HCT116 (cell line): Measurements from ENCODE around the gene CCDC40. TPM values are rescaled to one million over a fixed set of nuclear protein-coding genes. Genes with fewer than 3 reads are reported as not detected.

Source experiments
- ATAC-seq: fragments of 200-7000 bp; cut with Tn5 transposase; 2 replicates; pipeline ENCODE4 v1.9.1; 2020; ENCODE audit warnings: mild to moderate bottlenecking, moderate library complexity
- BruUV-seq: library from RNA; stranded (reverse); fragments of 400-500 nt; replicated peaks from 2 replicates; lab custom pipeline; 2021; lab: Mats Ljungman, UMichigan
- CTCF ChIA-PET: fragments of 300-600 bp; sonication (Branson Sonifier 250); formaldehyde crosslinking; loops from one replicate; lab custom pipeline; 2021; ENCODE audit warnings: antibody characterized with exemption; lab: Charles Lee
- POLR2A ChIA-PET: fragments of 300-600, 350-600 bp; sonication (Branson Sonifier 250); formaldehyde crosslinking; loops from one replicate; lab custom pipeline; 2021; ENCODE audit warnings: antibody characterized with exemption; lab: Charles Lee
- RAD21 ChIA-PET, 2 experiments: fragments of 300-600 bp; sonication (Branson Sonifier 250); formaldehyde crosslinking; loops; one replicate each; lab custom pipeline; 2023; ENCODE audit warnings: low total read pairs in 2 of 2; ENCODE audit not compliant: uncharacterized antibody in 2 of 2, unreplicated experiment in 2 of 2, low non-redundant PET in 1 of 2; lab: Charles Lee
- DNase-seq: peaks from one replicate; pipeline ENCODE4 v3.0.0-alpha.2; 2010; ENCODE audit warnings: low read depth, low spot score
- H2AFZ ChIP-seq: fragments of 200-600 bp; shearing (Covaris generic), sonication (generic); 2 replicates; pipeline ENCODE4 v1.6.1; 2017; ENCODE audit warnings: low read depth, mixed run types, mixed read lengths, antibody characterized with exemption, low read length; ENCODE audit not compliant: poor library complexity, severe bottlenecking
- H3K27ac ChIP-seq: 2 replicates; pipeline ENCODE4 v1.5.1; 2012; ENCODE audit warnings: low read depth, low read length
- H3K27me3 ChIP-seq: fragments of 200-600 bp; sonication (generic); 2 replicates; pipeline ENCODE4 v1.6.1; 2016; ENCODE audit warnings: mixed run types, low read length, mixed read lengths; ENCODE audit not compliant: insufficient read depth
- H3K36me3 ChIP-seq, 2 experiments: fragments of 200-500 bp in 1 of 2; fragments of 200-600 bp in 1 of 2; sonication (Bioruptor generic) in 1 of 2; sonication (generic) in 1 of 2; 2 replicates each; pipeline versions ENCODE4 v1.5.1 to v1.6.1; 2014 to 2016; ENCODE audit warnings: low read length in 2 of 2, inconsistent platforms in 1 of 2, mixed read lengths in 1 of 2, mixed run types in 1 of 2; ENCODE audit not compliant: insufficient read depth in 2 of 2, control insufficient read depth in 1 of 2
- H3K4me1 ChIP-seq, 2 experiments: fragments of 200-600 bp in 1 of 2; sonication (generic) in 1 of 2; 2 replicates each; pipeline versions ENCODE4 v1.5.1 to v1.6.1; 2012 to 2017; ENCODE audit warnings: low read length in 2 of 2, inconsistent platforms in 1 of 2, mild to moderate bottlenecking in 1 of 2, mixed read lengths in 1 of 2, mixed run types in 1 of 2, moderate library complexity in 1 of 2; ENCODE audit not compliant: insufficient read depth in 2 of 2, control insufficient read depth in 1 of 2
- H3K4me2 ChIP-seq: fragments of 200-600 bp; sonication (generic); 2 replicates; pipeline ENCODE4 v1.6.1; 2017; ENCODE audit warnings: mixed run types, low read length, mixed read lengths
- H3K4me3 ChIP-seq, 2 experiments: fragments of 200-600 bp in 1 of 2; sonication (generic) in 1 of 2; replicated peaks in 1 of 2; 2 replicates each; pipeline ENCODE4 v1.5.1; 2011 to 2016; ENCODE audit warnings: low read length in 2 of 2, control low read depth in 1 of 2, low read depth in 1 of 2, mild to moderate bottlenecking in 1 of 2, mixed read lengths in 1 of 2, mixed run types in 1 of 2
- H3K79me2 ChIP-seq: fragments of 200-600 bp; sonication (generic); 2 replicates; pipeline ENCODE4 v1.6.1; 2017; ENCODE audit warnings: mild to moderate bottlenecking, mixed run types, low read length, moderate library complexity, mixed read lengths; ENCODE audit not compliant: insufficient read depth
- H3K9ac ChIP-seq: fragments of 200-600 bp; sonication (generic); 2 replicates; pipeline ENCODE4 v1.6.1; 2016; ENCODE audit warnings: low read length, mixed read lengths
- H3K9me2 ChIP-seq: fragments of 200-600 bp; sonication (generic), shearing (Covaris generic); 2 replicates; pipeline ENCODE4 v1.6.1; 2017; ENCODE audit warnings: mixed run types, mild to moderate bottlenecking, moderate library complexity; ENCODE audit not compliant: insufficient read depth
- H3K9me3 ChIP-seq, 2 experiments: fragments of 200-500 bp in 1 of 2; fragments of 200-600 bp in 1 of 2; sonication (Bioruptor generic) in 1 of 2; sonication (generic) in 1 of 2; 2 replicates each; pipeline ENCODE4 v1.6.1; 2014 to 2017; ENCODE audit warnings: low read length in 2 of 2, mixed read lengths in 2 of 2, inconsistent platforms in 1 of 2, low read depth in 1 of 2, mild to moderate bottlenecking in 1 of 2, mixed run types in 1 of 2, moderate library complexity in 1 of 2; ENCODE audit not compliant: control insufficient read depth in 1 of 2, insufficient read depth in 1 of 2
- H4K20me1 ChIP-seq: fragments of 200-600 bp; sonication (generic), shearing (Covaris generic); 2 replicates; pipeline ENCODE4 v1.6.1; 2017; ENCODE audit warnings: mixed run types, mild to moderate bottlenecking, moderate library complexity; ENCODE audit not compliant: insufficient read depth
- ATF3 ChIP-seq: IDR thresholded peaks from 2 replicates; pipeline ENCODE4 v1.6.1; 2012
- ELF1 ChIP-seq: IDR thresholded peaks from 2 replicates; pipeline ENCODE4 v1.6.1; 2012; ENCODE audit warnings: low read depth, borderline replicate concordance
- EZH2 ChIP-seq: fragments of 200-600 bp; sonication (generic); IDR thresholded peaks from 2 replicates; pipeline ENCODE4 v1.6.1; 2017; ENCODE audit warnings: antibody characterized with exemption, mixed run types
- REST ChIP-seq: IDR thresholded peaks from 2 replicates; pipeline ENCODE4 v1.6.1; 2012; ENCODE audit warnings: low read depth
- SIN3A ChIP-seq: IDR thresholded peaks from 2 replicates; pipeline ENCODE4 v1.6.1; 2012; ENCODE audit warnings: low read depth
- SP1 ChIP-seq: IDR thresholded peaks from 2 replicates; pipeline ENCODE4 v1.6.1; 2012; ENCODE audit warnings: low read depth
- TCF7L2 ChIP-seq: IDR thresholded peaks from 2 replicates; pipeline ENCODE4 v1.7.0; 2011; ENCODE audit warnings: borderline replicate concordance, inconsistent platforms; ENCODE audit not compliant: insufficient read depth, insufficient read length; ENCODE audit errors: extremely low read depth
- ZFX ChIP-seq: fragments of 450-650 bp; IDR thresholded peaks from 2 replicates; pipeline ENCODE4 v1.6.1; 2017
- ZNF274 ChIP-seq: fragments of 200-500 bp; sonication (Bioruptor generic); IDR thresholded peaks from 2 replicates; pipeline ENCODE4 v1.6.1; 2014; ENCODE audit warnings: mild to moderate bottlenecking, low read depth, low read length, inconsistent platforms
- intact Hi-C: fragments of 100-400 bp; cut with micrococcal nuclease; formaldehyde crosslinking; loops from 2 replicates; pipeline ENCODE4 v1.10.0; 2022
- total RNA-seq: library from RNA; stranded (reverse); gene quantifications from one replicate; pipeline ENCODE4 v1.2.1, GENCODE V29; 2021; ENCODE audit not compliant: unreplicated experiment

Gene CCDC40
- total RNA-seq, 1 experiment from 2014 or later = 10.3 TPM

GRCh38 chr17:80104321-80104955 lies 68.0 kb downstream of the CCDC40 start:
- POLR2A ChIA-PET = no interaction called here
- Histone ChIP-seq H3K9me2 (no peaks in the 10 kb centered on the region), H3K27me3 (no peaks in the 10 kb centered on the region), H3K9me3 (no peaks in the 10 kb centered on the region)
- CTCF ChIA-PET = no interaction called here
- BruUV-seq = no TSS peak
- RAD21 ChIA-PET = interaction anchor here in 1 of 2 experiments (0.6 kb wide), 1 partner anchor 44 kb away, joined by 4 read pairs; no protein-coding TSS in a partner anchor
- intact Hi-C loops = no loop called here
- no peak for TF ChIP-seq ELF1
- TF ChIP-seq ZFX = no peak
- TF ChIP-seq ATF3 = no peak
- TF ChIP-seq TCF7L2 = peak; percentile 9
- TF ChIP-seq SIN3A = no peak
- TF ChIP-seq SP1 = no peak
- no peak for TF ChIP-seq EZH2
- TF ChIP-seq REST = no peak
- TF ChIP-seq ZNF274 = no peak
- TF ChIP-seq, all 23 proteins: peak for 1
- Histone ChIP-seq H3K79me2 (peaks cover 7% of the 10 kb centered on the region; the same call in 1 of the 2 replicates), H4K20me1 (no peaks in the 10 kb centered on the region), H3K4me3 (no peak overlapping the region), H3K9ac (no peak overlapping the region), H3K36me3 (peaks cover 0 to 9% of the 10 kb centered on the region in 2 experiments; a peak in 2 of 4 replicates), H3K27ac (no peak overlapping the region; the same call in 1 of the 2 replicates), H2AFZ (no peak overlapping the region), H3K4me2 (peak overlapping the region; percentile 17; the same call in 1 of the 2 replicates), H3K4me1 (peaks cover 27 to 32% of the 10 kb centered on the region in 2 experiments)
- ATAC-seq (no peak), DNase-seq (no peak)
